Ecto neural progenitor cell (in vitro differentiated cells): Measurements from ENCODE around the gene TRPM2.

ENCODE experiments used
- DNase-seq: peaks from one replicate; pipeline ENCODE4 v3.0.0-alpha.2; 2018; ENCODE audit warnings: low spot score

Gene TRPM2

GRCh38 chr21:44483288-44484237, 130.1 kb downstream of the TRPM2 start:
- no peak for DNase-seq

GRCh38 chr21:44484498-44485253, 131.3 kb downstream of the TRPM2 start:
- no peak for DNase-seq

GRCh38 chr21:44485254-44485793, 131.9 kb downstream of the TRPM2 start:
- DNase-seq, result peak; percentile 83

GRCh38 chr21:44485796-44486195, 132.4 kb downstream of the TRPM2 start:
- DNase-seq, result no peak

- DNase-seq, result no peak
Observed at GRCh38 chr21:44486302-44486701, 132.9 kb downstream of the TRPM2 start.

GRCh38 chr21:44487831-44488230, 134.4 kb downstream of the TRPM2 start:
- DNase-seq, result no peak

- DNase-seq, result no peak
Observed at GRCh38 chr21:44489962-44490361, 136.5 kb downstream of the TRPM2 start.

GRCh38 chr21:44490405-44490804, 137.0 kb downstream of the TRPM2 start:
- DNase-seq, result no peak

GRCh38 chr21:44490816-44491215, 137.4 kb downstream of the TRPM2 start:
- DNase-seq, result no peak
